Adrenal gland (tissue), 5 donors: Measurements from ENCODE around the gene SORBS2.

Source experiments
- POLR2A ChIP-seq, 2 donors: fragments of 450-650 bp; IDR thresholded peaks; one replicate each; pipeline ENCODE4 v1.6.1; 2017; ENCODE audit warnings: antibody characterized with exemption in 2 of 2, mild to moderate bottlenecking in 2 of 2, moderate library complexity in 1 of 2
- TF ChIP-seq, protein P1 (sequence below), 6 experiments: fragments of 450-650 bp in 4 of 6; fragments of 200-600 bp in 2 of 6; sonication (generic) in 1 of 6; IDR thresholded peaks; 1 replicate in 5 of 6; 2 replicates in 1 of 6; pipeline versions ENCODE4 v1.5.1 to v1.8.0; 2016 to 2021; ENCODE audit warnings: antibody characterized with exemption in 6 of 6, mild to moderate bottlenecking in 2 of 6, moderate library complexity in 1 of 6
- donor health status: DM: no; HTN: no; CAD: no.

DNA sequence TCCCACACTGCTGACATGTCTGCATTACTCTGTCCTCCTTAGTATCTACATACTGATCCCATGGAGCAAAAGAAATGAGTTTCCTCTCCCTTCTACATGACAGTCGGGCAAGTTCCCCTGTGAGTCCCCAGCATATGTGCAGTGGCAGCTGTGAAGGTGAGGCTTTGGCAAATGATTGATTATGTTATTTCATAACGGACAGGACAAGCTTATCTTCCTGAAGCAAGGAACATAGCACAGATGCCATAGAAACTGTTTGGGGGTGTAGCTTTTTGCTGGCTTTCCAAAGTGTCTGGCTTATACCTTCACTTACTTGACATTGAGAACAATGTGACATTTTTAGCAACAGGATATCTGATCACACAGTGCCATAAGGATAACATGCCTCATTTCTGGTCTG, 139.8 kb downstream of the SORBS2 start:
- TF ChIP-seq, protein P1, sequence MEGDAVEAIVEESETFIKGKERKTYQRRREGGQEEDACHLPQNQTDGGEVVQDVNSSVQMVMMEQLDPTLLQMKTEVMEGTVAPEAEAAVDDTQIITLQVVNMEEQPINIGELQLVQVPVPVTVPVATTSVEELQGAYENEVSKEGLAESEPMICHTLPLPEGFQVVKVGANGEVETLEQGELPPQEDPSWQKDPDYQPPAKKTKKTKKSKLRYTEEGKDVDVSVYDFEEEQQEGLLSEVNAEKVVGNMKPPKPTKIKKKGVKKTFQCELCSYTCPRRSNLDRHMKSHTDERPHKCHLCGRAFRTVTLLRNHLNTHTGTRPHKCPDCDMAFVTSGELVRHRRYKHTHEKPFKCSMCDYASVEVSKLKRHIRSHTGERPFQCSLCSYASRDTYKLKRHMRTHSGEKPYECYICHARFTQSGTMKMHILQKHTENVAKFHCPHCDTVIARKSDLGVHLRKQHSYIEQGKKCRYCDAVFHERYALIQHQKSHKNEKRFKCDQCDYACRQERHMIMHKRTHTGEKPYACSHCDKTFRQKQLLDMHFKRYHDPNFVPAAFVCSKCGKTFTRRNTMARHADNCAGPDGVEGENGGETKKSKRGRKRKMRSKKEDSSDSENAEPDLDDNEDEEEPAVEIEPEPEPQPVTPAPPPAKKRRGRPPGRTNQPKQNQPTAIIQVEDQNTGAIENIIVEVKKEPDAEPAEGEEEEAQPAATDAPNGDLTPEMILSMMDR (IDR thresholded peaks at IDR 0.05) = no peak
- TF ChIP-seq POLR2A (IDR thresholded peaks at IDR 0.05) = no peak
